ENCODE results near the gene GNLY.
"Not testable (repeated sequence)": the region's sequence is repeated elsewhere in the genome, so short reads cannot be mapped to it uniquely, and the experiment has no call there.

The GNLY gene

DNA sequence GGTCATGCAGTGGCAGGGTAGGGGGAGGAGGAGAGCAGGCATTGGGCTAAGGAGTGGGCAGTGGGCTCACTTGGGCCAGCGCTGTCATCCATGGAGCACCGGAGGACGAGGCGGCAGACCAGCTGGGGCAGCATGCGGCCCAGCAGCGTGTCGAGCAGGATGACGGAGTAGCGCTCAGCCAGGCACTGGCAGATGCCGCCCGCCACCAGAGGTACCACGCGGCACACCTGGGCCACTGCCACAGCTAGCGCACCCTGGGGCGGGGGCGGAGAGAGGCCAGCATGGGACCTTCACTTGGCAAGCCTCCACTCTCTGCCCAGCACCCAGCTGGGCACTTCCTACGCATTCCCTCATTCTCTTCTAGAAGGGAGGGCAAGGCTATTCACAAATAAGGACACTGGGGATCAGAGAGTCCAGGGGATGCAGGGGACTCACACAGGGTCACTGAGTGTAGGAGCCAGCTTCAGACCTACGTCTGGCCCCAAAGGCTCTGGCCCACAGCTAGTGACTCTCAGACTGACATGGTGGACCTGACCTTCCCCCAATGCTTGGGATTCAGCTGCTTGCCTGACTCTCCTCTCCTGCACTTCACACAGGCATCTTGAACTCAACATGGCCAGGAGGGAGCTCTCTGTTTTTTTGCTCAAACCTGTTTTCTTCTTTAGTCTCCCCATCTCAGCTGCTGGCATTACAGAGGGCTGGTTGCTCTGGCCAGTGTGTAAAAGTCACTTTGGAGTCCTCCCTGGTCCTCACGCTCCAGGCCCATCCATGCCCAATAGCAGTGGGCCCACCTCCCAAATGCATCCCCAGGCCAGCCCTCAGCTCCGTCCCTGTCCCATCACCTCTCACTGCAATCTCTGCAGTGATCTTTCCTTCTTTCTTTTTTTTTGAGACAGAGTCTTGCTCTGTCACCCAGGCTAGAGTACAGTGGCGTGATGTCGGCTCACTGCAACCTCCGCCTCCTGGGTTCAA, 30.3 kb upstream of the GNLY start:
- in situ Hi-C loops (cut with HindIII; ENCODE audit: low sequenced_read_pairs): no loop called here

DNA sequence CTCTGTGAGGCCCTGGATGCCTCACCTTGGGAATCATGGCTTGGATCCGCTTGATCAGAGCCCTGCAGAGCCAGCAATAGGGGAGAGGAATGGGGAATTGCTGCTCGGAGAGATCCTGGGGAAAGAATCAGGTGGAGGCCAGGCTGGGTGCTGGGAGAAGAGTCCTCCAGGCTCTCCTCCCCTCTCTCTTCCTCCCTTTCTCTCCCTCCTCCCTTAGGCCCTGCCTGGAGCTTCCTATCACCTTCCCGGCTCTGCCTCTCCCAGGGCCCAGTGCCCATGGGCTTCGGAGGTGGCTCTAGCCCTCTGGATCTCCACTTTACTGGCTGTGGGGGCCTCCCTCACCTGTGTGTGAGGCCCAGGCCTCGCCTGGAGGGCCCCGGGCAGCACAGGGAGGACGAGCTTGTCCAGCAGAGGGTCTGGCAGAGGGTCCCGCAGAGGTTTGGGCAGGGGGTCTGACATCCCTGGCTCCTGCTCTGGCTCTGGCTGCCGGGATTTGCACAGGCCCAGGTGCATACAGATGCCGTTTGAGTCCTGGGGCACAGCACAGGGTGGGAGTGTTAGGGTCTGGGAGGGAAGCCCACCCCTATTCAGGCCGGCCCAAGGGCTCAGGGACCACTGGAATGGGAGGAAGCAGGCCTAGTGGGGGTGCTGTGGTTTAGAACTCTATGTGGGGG, 28.8 kb upstream of the GNLY start:
- in situ Hi-C loops (cut with HindIII; ENCODE audit: low sequenced_read_pairs): no loop called here

DNA sequence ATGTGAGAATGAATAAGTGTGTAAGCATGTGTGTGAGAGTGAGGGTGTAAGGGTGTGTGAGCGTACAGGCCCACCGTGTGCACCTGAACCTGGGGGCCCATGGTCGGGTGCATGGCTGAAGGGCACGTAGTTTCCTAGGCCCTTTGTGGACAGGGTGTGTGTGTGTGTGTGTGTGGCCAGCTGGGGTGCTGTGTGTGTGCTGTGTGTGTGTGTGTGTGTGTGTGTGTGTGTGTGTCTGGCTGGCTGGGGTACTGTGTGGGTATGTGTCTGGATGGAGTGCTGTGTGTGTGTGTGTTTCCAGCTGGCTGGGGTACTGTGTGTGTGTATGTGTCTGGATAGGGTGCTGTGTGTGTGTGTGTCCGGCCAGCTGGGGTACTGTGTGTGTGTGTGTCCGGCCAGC, 28.1 kb upstream of the GNLY start:
- in situ Hi-C loops (cut with HindIII; ENCODE audit: low sequenced_read_pairs): no loop called here

DNA sequence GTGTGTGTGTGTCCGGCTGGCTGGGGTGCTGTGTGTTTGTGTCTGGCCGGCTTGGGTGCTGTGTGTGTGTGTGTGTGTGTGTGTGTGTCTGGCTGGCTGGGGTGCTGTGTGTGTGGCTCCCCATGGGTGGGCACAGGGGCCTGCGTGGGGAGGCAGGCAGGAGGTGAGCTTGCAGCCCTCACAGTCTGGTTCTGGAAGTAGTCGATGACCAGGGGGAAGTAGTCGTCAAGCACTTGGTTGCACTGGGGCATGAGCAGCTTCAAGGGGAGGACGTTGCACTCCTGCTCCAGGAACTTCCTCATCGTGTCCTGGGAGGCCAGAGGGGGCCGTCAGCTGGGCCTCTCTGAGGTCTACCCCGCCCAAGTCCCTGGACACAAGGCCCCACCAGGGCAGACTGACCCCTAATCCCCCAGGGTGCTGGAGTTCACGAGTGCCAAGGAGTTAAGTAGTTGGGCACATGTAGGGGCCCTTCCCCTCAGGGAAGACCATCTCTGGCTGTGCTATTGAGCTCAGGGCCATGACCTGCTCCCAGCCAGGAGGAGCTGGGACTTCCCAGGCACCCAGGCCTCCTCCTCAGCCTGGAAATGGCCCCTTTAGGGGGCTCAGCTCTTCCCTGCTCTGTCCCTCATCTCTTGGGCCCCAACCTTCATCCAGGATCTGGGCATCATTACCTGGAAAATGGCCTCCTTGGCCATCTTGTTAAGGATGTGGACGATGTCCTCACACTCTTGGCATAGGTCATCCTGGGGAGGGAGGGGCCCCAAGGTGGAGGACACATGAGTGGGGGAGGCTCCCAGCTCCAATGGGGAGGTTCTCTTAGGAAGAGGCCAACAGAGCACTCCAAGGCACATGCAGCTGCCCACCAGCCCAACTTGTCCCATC, 27.5 kb upstream of the GNLY start:
- in situ Hi-C loops (cut with HindIII; ENCODE audit: low sequenced_read_pairs): no loop called here

DNA sequence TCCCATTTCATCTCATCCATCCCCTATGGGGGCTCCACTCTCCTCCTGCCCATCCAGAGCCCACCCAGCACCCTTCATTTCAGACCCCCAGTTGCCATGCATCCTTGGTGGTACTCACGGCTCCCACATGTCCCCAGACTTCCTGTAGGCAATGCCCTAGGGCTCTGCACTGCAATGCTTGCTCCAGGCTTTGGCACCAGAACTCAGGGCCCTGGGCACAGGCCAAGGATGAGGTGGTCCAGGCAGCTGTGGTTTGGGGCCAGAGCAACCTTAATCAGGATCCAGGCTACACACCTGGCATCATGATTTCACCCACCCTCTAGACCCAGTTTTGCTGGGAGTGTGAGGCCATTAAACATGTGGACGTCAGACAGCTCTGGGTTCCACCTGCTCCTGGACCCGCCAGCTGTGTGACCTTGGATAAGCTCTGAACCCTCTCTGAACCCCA, 26.6 kb upstream of the GNLY start:
- in situ Hi-C loops (cut with HindIII; ENCODE audit: low sequenced_read_pairs): no loop called here

DNA sequence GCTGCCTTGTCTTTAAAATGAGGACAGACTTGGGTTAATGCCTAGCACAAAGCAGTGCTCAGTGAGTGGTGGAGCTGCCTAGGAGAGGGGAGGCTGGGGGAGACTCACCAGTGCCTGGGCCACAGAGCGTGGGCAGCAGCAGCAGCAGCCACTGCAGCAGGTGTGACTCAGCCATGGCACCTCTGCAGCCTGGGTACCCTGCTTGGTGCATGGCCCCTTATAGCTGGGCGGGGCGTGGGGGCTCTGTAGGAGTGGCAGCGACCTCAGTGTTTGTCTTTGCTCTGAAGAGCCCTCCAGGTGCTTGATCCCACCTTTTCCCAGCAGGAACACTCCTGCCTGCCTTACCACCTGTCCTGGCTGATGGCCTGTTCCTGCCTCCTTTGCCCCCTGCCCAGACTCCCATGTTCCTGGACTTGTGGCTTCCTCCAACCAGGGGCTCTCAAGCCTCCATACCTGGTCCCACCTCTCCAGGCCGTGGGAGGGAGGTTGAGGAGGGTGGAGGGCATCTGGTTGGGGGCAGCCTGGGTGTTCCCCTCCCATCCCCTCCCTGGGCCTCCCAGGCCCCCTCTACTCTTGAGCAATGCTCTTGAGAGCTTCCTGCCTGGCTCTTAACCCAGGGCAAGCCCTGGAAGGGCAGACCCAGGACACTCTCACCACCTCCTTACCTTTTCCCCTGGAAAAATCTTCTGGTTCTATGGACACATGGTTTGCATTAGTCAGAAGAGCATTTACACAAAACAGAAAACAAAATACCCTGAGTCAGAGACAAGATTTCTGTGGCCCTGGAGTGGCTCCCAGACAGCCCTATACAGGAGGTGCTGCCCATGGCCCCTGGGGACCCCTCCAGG, 25.9 kb upstream of the GNLY start, which contains the start of gene SFTPB:
Gene SFTPB (minus strand): TSS at position 191 of the 848 bp plus-strand sequence. CDS start 16 bp downstream, at position 175.
- in situ Hi-C loops (cut with HindIII; ENCODE audit: low sequenced_read_pairs): no loop called here

DNA sequence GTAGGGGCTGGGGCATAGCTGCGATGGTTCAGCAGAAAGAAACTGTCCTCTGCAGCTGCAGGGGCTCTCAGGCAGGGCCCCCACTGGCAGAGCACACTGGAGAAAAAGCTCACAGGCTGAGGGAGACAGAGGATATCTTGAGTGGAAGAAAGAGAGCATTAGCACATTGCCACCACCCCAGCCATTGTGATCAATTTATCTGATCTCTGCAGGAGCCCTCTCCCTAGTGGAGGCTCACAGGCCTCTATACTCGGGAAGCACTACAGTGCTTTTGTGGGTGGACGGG, 25.4 kb upstream of the GNLY start:
- in situ Hi-C loops (cut with HindIII; ENCODE audit: low sequenced_read_pairs): no loop called here

DNA sequence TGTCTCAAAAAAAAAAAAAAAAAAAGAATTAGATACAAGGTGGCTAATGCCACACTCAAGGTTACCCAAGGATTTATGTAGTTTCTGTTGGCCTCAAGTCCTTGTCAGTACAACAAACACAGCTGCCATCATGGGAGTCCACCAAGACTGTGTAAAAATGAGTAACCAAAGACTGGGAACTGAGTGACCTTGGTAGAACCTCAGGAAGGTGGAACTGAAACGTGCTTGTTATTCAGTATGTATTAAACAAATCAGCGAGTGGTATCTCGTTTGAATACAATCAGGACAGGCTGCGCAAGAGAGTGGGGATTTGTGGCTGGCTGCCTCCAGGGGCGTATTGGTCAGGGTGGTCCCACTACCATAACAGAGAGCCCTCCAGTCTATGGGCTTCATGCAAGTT, 24.6 kb upstream of the GNLY start:
- in situ Hi-C loops (cut with HindIII; ENCODE audit: low sequenced_read_pairs): no loop called here

DNA sequence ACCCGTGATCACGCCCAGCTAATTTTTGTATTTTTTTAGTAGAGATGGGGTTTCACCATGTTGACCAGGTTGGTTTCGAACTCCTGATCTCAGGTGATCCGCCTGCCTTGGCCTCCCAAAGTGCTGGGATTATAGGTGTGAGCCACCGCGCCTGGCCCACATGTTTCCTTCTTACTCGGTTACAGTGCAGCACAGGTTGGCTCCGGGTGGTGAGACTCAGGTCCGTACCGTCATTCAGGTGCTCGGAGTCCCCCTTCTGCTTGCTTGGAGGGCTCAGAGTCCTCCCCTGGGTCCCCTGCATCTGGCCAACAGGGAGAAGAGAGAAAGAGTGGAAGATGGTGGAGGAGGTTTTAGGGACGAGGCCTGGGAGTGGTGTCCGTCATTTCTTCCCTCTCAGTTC, 23.7 kb upstream of the GNLY start:
- in situ Hi-C loops (cut with HindIII; ENCODE audit: low sequenced_read_pairs): not testable (repeated sequence)

DNA sequence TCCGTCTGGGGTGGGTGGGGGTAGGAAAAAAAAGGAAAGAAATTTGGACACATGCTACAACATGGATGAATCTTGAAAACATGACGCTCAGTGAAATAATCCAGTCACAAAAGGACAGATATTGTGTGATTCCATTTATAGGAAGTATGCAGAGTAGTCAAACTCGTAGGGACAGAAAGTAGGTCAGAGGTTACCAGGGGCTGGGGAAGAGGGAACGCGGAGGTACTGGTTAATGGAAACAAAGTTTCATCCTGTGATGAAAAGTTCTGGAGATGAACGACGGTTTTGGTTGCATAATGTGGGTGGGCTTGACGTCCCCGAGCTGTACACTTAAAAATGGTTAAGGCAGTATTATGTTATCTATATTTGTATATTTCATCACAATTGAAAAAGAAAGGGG, 21.7 kb upstream of the GNLY start:
- in situ Hi-C loops (cut with HindIII; ENCODE audit: low sequenced_read_pairs): no loop called here

DNA sequence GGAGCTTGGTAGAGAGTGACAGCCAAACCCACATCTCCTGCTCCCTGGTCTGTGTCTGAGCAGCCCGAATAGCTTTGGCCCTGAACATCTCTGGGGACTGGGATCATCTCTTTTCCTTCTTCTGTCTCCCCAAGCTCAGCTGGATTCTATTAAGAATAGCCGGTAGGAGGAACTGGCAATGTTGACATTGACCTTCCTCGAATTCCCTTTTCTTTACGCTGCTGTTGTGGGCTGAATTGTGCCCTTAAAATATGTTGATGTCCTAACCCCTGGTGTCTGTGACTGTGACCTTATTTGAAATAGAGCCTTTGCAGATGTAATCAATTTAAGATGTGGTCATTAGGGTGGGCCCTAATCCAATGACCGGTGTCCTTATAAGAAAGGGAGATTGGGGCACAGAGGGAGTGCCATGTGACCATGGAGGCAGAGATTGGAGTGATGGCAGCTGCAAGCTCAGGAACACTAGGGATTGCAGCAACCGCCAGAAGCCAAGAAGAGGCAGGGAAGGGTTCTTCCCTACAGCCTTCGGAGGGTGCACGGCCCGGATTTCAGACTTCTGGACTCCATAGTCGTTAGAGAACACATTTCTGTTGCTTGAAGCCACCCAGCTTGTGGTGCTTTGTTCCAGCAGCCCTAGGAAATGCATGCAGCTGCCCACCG, 20.3 kb upstream of the GNLY start:
- in situ Hi-C loops (cut with HindIII; ENCODE audit: low sequenced_read_pairs): no loop called here

DNA sequence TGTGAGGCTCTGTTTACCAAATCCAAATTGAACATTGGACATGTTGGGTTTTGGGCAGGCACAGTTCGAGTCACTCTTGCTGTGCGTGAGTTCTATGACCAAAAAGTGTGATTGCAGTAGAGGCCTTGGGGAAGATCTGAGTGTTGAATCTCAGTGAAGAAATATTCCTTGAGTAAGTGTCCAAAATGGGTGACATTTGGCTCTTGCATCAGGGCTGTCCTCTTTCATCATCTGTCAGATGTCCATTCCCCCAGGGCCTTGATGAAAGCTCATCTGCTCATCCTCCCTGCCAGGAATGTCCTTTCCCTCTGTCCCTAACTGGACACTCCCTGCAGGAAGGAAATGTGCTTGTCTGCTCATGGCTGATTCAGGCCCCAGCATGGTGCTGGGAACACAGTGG, 19.7 kb upstream of the GNLY start:
- in situ Hi-C loops (cut with HindIII; ENCODE audit: low sequenced_read_pairs): no loop called here

DNA sequence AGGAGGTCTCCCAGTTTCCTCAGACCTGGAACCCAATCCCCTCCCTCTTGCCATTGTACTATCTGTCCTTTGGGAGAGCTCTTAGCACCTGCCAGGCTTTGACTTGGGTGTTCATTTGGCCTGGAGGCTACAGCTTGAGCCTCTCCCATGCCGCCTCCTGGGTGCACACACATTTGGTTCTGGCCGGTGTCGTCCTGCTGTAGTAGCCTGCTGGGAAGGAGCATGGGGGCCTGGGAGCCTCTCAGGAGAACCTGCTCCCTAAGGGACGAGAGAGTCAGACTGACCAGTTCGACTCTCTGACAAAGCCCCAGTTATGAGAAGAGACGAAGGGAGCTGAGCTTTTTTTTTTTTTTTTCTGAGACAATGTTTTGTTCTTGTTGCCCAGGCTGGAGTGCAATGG, 18.7 kb upstream of the GNLY start:
- in situ Hi-C loops (cut with HindIII; ENCODE audit: low sequenced_read_pairs): no loop called here

DNA sequence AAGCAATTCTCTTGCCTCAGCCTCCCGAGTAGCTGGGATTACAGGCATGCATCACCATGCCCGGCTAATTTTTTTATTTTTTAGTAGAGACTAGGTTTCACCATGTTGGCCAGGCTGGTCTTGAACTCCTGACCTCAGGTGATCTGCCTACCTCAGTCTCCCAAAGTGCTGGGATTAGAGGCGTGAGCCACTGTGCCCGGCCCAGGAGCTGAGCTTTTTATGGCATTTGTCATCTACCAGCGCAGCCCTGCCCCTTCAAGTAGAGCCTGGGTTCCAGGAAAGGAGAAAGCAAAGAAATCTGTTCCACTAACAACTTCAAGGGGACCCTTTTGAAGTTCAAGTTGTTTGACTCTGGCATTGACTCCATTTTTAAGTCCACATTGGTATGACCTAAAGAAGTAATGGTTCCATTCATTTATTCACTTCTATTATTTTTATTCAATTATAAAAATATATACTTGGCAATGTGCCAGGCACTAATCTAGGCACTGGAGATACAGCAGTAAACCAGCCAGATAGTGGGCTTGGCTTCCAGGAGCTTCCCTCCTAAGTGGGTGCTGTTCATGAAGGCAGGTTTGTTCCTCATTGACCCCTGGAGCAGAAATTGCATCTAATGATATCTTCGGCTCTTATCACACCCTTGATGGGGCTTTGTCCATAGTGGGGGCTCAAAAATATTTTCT, 18.2 kb upstream of the GNLY start:
- in situ Hi-C loops (cut with HindIII; ENCODE audit: low sequenced_read_pairs): no loop called here

DNA sequence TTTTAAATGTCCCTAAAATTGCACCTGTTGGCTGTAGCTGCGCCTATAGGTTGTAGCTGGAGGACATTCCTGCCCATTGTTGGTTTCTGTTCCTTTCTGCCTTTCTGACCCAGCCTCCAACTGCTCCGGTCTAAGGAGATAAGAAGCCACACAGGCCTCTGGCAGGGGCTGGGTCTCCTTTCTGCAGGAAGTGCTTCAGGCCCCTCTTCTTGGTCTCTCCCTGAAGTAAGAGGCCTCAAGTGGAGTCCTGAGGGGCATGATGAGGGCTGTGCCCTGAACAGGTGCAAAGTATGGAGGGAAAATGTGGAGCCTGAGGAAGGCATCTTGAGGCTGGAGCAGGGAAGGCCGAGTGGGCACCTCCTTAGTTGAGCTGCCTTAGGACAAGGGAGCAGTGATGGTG, 15.8 kb upstream of the GNLY start:
- in situ Hi-C loops (cut with HindIII; ENCODE audit: low sequenced_read_pairs): no loop called here

DNA sequence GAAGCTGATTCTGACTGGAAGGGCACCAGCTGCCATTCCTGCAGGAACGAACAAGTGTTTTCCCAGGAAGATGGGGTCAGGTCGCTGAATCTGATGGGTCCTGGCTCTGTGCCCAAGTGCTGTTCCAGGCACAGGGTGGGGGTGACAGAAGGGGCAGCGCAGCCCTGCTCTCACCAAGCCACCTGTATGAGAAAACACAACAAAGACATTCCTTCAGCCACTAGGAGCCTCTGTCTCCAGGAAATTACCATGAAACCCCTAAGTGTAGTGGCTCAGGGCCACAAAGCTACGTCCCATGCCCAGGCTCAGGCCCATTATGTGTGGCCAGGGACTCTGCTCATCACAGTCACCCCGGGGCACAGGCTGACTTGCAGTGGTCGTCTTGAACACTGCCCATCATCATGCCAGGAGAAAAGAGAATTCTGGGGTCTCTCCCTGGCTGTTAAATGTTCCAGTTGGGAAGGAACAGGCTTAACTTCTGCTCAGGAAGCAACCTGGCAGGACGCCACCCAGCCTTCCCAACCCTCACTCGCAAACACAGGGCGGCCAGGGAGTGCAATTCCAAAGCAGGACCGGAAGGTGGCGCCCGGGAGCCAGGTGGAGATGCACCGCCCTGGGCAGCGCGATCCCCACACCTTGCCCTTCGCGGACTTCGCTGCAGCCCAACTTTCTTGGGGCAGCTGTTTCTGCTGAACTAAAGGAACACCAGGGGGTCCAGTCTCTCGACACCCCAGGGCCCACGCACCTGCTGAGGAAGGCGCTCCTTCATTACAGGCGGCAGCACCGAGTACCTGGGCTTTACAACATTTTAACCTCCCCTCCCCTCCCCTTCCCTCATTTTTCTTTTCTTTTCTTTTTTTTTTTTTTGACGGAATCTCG, 15.1 kb upstream of the GNLY start:
- in situ Hi-C loops (cut with HindIII; ENCODE audit: low sequenced_read_pairs): no loop called here

DNA sequence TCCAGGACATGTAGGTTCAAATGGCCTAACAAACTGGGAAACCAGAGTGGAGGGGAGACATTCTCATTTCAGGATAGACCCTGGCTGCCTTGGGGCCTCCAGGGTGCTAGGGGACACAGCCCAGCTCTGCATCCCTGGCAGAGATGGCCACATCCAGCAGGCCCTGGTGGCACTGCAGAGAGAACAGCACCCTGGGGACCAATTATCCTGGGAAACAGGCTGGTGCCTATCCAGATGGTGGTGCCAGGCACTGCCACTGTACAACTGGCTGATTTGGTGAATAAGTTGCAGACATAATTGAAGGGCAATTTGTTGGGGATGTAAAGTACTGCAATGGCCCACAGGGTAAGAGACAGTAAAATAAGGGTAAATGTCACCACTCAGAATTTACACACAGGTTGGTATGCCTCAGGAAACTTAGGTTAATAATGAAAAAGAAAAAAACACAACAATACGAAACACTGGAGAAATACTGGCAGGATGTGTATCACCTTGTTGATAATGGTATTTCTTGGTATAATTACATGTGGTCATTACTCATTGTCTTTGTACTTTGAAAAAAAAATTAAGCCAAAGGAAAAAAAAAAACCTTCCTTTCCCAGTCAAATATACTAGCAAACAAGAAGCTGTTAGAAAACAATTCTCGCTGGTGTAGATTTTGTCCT, 13.3 kb upstream of the GNLY start:
- in situ Hi-C loops (cut with HindIII; ENCODE audit: low sequenced_read_pairs): no loop called here

DNA sequence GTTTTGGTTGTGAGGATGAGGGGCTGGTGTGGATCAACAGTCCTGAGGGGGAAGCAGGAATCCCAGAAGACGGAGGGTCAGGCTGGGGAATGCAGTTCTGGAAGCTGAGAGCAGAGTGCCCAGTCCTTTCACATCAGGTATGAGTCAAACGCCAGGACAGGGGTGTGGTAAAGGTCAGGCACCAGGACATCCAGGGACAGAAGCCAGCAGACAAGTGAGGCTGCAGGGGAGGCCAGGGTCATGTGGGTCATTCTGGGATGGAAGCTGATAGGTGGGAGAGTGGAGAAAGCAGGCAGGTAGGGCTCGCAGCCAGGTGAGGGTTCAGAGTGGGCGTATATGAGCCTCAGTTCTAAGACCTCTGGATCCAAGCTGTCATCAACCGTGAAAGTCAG, 12.8 kb upstream of the GNLY start:
- in situ Hi-C loops (cut with HindIII; ENCODE audit: low sequenced_read_pairs): no loop called here

Data from endothelial cell of hepatic sinusoid (primary cell).